DOHH2 (cell line): Measurements from ENCODE around the gene DNAJB6.

Experiments
- CTCF ChIP-seq: fragments of 200-600 bp; sonication (generic); IDR thresholded peaks from one replicate; pipeline ENCODE4 v1.5.1; 2014; ENCODE audit warnings: antibody characterized with exemption, mild to moderate bottlenecking, low read depth, low read length; ENCODE audit not compliant: poor library complexity, severe bottlenecking
- EZH2phosphoT487 ChIP-seq: fragments of 200-600 bp; sonication (generic); IDR thresholded peaks from 2 replicates; pipeline ENCODE4 v1.6.1; 2017; ENCODE audit warnings: borderline replicate concordance, mild to moderate bottlenecking, antibody characterized with exemption, low read length, moderate library complexity, mixed read lengths

GRCh38 chr7:157410831-157411556, 74.2 kb downstream of the DNAJB6 start:
- TF ChIP-seq CTCF (no peak), EZH2phosphoT487 (no peak)
